DND-41 (cell line): ENCODE data around the gene GRM7.

ENCODE experiments used
- CTCF ChIP-seq: IDR thresholded peaks from 2 replicates; pipeline ENCODE4 v1.5.1; 2012; ENCODE audit warnings: borderline replicate concordance, low read length, moderate library complexity, mild to moderate bottlenecking; ENCODE audit not compliant: poor library complexity, severe bottlenecking; ENCODE audit errors: extremely low read depth
- EZH2 ChIP-seq: IDR thresholded peaks from 3 replicates; pipeline ENCODE4 v1.6.1; 2012; ENCODE audit warnings: borderline replicate concordance, low read depth, mild to moderate bottlenecking, moderate library complexity, low read length, inconsistent platforms; ENCODE audit not compliant: severe bottlenecking

- TF ChIP-seq CTCF (no peak), EZH2 (no peak)
These were observed 479.9 kb downstream of the GRM7 start for GRCh38 chr3:7340795-7341194.
